H1 (cell line): Measurements from ENCODE around the gene AIFM1. TPM values are rescaled to one million over a fixed set of nuclear protein-coding genes. Genes with fewer than 3 reads are reported as not detected.

Experiments
- CHD7 ChIP-seq: fragments of 300-600 bp; sonication (generic); IDR thresholded peaks from 2 replicates; pipeline ENCODE4 v1.7.1; 2012; ENCODE audit warnings: low read length, moderate library complexity, mild to moderate bottlenecking, inconsistent platforms; ENCODE audit not compliant: insufficient replicate concordance
- E2F6 ChIP-seq: IDR thresholded peaks from 2 replicates; pipeline ENCODE4 v1.6.1; 2012; ENCODE audit warnings: inconsistent platforms
- GABPA ChIP-seq: IDR thresholded peaks from 2 replicates; pipeline ENCODE4 v1.6.1; 2011; ENCODE audit warnings: mild to moderate bottlenecking, low read length, moderate library complexity, borderline replicate concordance; ENCODE audit not compliant: insufficient read depth
- HDAC6 ChIP-seq: IDR thresholded peaks from one replicate; pipeline ENCODE4 v1.7.1; 2012; ENCODE audit warnings: low read depth, mild to moderate bottlenecking, inconsistent platforms, low read length, moderate library complexity
- MAX ChIP-seq: IDR thresholded peaks from 2 replicates; pipeline ENCODE4 v1.6.1; 2012; ENCODE audit warnings: inconsistent platforms
- NANOG ChIP-seq: IDR thresholded peaks from 2 replicates; pipeline ENCODE4 v1.6.1; 2011; ENCODE audit warnings: low read length, low read depth, mild to moderate bottlenecking, inconsistent platforms; ENCODE audit not compliant: insufficient read depth, poor library complexity, severe bottlenecking
- TEAD4 ChIP-seq: IDR thresholded peaks from 2 replicates; pipeline ENCODE4 v1.6.1; 2012; ENCODE audit warnings: low read depth, low read length, inconsistent platforms, mixed read lengths
- polyA plus RNA-seq, 7 experiments: library from polyadenylated mRNA; depleted of rRNA in 3 of 7; stranded (reverse) in 5 of 7; unstranded in 2 of 7; fragments of >200 nt in 5 of 7; fragments of 200-250 nt in 2 of 7; gene quantifications; 1 replicate in 5 of 7; 2 replicates in 1 of 7; 4 replicates in 1 of 7; pipeline versions ENCODE4 v1.2.1 to v1.2.3, GENCODE V29; 2011 to 2013; ENCODE audit warnings: missing spikeins in 2 of 7, mixed read lengths in 2 of 7
- total RNA-seq: library from RNA; stranded (reverse); fragmentation: NEBNext Ultra II Directional; extraction: Animal tissue kit (Norgen Biotek cat#: 25700); gene quantifications from 2 replicates; pipeline ENCODE4 v1.2.1, GENCODE V29; 2021

The AIFM1 gene
- total and polyA plus RNA-seq, 2 of the 8 experiments (the other 6 are each of a cell fraction or from before 2014, with no cell fraction given): 34.1 to 55.4 TPM

GRCh38 chrX:130172127-130172845 is 6.6 kb upstream of the AIFM1 start (continued):
- no peak for TF ChIP-seq CHD7
- TF ChIP-seq MAX: peak; percentile 57; the same call in 1 of the 2 replicates
- TF ChIP-seq E2F6: peak; percentile 49; the same call in 1 of the 2 replicates
- no peak for TF ChIP-seq GABPA
- no peak for TF ChIP-seq TEAD4
- no peak for TF ChIP-seq HDAC6
- TF ChIP-seq NANOG: no peak
